HG03342 (cell line): ENCODE measurements around the gene KCND2.
"Not testable (repeated sequence)": the region's sequence is repeated elsewhere in the genome, so short reads cannot be mapped to it uniquely, and the experiment has no call there.

Experiments
- ATAC-seq: cut with Tn5 transposase; IDR thresholded peaks from one replicate; pipeline ENCODE4 v1.9.1; 2021; ENCODE audit warnings: mild to moderate bottlenecking, moderate library complexity; ENCODE audit not compliant: unreplicated experiment

Gene KCND2

GRCh38 chr7:120733835-120734234 lies 460.9 kb downstream of the KCND2 start:
- ATAC-seq, result no peak

- ATAC-seq, result no peak
Measured at GRCh38 chr7:120735791-120736190, 462.8 kb downstream of the KCND2 start.

DNA sequence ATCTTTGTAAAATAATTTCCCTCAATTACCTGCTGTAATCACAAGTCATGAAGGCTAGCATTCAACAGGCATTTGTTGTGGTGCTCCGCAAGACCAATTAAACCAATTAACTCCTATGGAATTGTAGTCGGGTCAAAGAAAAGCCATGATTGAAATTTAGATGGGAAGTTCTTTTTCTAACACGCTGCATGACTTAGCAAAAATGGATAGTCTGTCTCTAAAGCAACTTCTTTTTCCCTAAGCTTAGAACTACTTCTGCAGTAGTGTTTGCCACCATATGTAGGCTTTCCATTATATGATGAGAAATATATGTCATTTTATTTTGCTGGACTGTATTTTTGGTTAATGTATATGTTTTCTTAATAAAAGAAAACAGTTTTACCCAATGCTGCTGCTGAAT lies 465.8 kb downstream of the KCND2 start:
- ATAC-seq, result no peak

- no peak for ATAC-seq
Measured at GRCh38 chr7:120740348-120740747, 467.4 kb downstream of the KCND2 start.

DNA sequence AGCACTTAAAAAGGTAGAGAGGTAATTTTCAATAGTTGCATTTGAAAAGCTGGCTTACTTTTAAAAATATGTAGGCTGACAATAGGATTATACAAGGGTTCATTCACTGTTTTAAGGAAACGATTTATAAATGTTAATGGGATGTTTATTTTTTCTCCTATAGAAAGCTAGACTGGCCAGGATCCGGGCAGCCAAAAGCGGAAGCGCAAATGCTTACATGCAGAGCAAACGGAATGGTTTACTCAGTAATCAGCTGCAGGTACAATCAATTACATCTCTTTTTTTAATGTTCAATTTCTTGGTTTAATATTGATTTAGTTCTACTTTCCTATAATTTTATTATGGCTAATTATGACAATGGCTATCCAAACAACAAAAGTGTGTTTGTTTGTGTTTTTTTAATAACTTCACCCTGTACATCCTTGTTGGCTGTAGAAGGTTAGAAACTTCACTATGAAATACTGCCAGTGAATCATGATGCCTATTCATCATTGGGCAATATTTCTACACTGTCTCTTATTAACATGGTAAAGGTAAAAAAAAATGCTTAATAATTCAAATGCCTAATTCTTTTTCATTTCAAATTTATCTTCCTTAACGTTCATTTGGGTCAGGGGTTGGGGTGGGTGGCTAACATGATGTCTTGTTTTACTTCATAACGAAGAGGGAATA lies 468.5 kb downstream of the KCND2 start:
- ATAC-seq, result no peak

DNA sequence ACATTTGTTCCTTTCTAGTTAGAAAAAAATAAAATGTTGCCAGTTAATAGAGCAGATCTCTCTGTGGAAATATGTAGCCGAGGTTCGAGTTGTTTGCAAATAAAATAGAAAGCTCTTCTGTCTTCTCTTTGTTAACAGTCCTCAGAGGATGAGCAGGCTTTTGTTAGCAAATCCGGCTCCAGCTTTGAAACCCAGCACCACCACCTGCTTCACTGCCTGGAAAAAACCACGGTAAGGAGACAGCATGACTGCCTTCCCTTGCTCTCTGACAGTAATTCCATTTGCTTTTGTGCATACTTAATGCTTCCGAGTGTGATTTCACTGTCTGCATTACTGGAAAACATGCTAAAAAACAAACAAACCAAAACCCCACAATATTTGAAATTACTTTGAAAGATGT lies 469.4 kb downstream of the KCND2 start:
- no peak for ATAC-seq

DNA sequence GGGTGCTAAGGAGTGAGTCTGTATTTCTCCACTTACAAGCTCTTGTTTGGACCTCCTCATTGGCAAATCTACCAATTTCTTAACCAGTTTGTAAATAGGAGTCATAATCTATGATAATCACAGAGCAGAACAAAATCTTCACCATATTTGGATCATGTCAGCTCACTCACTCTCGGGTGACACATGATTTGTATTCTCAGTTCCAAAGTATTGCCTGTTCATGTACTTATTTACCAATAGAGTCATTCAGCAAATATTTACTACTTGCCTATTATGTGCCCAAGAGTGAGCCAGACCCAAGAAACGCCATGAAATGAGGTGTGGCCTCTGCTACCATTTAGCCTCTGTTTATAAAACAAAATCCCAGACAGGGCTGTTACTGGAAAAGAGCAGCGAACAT lies 470.2 kb downstream of the KCND2 start:
- no peak for ATAC-seq

- ATAC-seq, result peak; percentile 75
Measured at GRCh38 chr7:120760050-120760449, 487.1 kb downstream of the KCND2 start.

DNA sequence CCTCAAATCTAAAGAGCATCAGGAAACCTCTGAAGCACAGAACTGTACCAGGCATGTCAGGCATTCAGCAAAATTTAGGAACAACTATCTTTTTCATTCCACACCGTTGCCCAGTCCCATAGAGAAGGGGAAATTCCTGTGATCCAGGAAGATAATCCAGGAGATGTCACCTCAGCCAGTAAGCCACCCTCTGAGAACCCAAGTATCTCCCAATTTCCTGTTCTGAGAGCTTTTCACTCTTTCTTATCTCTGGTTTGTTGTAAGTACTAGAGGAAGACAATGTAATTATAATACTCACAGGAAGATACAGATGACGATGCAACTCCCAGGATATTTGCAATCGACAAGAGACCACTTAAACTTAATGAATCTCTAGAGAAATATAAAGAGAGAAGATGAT lies 487.9 kb downstream of the KCND2 start:
- ATAC-seq, result no peak

DNA sequence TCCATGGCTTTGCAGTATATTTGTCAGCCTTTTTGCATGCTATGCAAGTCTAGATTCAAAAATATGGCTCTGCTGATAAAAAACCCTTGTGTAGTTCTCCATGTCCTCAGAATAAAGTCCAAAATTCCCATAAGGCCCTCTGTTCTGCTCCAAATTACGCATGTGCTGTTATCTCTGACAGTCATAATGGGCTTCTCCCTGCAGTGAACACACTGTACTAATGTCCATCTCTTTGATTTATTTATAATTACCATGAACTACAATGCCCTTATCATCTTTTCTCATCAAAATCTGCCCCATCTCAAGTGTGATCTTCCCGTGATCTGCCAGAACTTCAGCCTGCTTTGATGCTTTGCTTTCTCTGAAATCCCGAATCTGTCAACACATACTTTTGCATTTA lies 497.2 kb downstream of the KCND2 start:
- no peak for ATAC-seq

GRCh38 chr7:120774481-120774880 lies 501.5 kb downstream of the KCND2 start:
- no peak for ATAC-seq

- ATAC-seq, result no peak
Measured at GRCh38 chr7:120775755-120776154, 502.8 kb downstream of the KCND2 start.

- not testable (repeated sequence) for ATAC-seq
Measured at GRCh38 chr7:120779078-120779477, 506.1 kb downstream of the KCND2 start.

DNA sequence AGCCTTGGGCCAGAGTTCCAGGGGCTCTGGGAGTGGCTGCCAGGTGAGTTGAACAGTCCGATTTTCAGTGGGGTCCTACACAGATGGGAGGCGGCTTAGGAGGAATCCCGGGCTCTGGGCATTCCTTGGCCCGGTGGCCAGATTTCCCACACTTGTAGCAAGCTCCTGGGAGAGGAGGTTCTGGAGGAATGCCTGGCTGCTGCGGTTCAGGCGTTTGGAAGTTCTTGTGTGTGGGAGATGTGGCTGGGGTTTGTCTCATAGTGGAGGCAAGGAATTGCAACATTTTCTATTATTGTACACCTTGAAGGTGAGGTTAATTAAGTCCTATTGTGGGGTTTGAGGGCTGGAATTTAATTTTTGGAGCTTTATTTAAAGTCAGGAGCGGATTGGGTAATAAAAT lies 507.5 kb downstream of the KCND2 start:
- ATAC-seq, result not testable (repeated sequence)

GRCh38 chr7:120780938-120781337 lies 508.0 kb downstream of the KCND2 start:
- ATAC-seq, result no peak

- ATAC-seq, result not testable (repeated sequence)
Measured at GRCh38 chr7:120781924-120782323, 508.9 kb downstream of the KCND2 start.

DNA sequence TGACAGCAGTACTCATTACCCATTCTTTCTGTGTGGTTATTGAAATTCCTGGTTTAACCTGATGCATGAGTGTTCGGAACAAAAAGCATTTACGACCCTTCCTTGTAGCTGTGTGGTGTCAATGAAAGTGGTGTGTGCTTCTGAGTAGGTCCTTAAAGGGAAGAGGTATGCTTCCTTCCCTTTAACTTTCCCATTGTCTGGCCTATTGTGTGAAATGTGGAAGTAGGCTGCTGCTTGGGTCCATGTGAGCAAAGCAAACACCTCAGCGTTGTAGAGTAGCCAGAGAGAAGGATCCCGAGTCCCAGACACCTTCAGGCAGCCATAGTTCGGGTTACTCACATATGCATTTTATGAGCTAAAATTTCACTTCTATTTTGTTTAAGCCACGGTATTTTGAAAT lies 510.3 kb downstream of the KCND2 start:
- ATAC-seq, result no peak

DNA sequence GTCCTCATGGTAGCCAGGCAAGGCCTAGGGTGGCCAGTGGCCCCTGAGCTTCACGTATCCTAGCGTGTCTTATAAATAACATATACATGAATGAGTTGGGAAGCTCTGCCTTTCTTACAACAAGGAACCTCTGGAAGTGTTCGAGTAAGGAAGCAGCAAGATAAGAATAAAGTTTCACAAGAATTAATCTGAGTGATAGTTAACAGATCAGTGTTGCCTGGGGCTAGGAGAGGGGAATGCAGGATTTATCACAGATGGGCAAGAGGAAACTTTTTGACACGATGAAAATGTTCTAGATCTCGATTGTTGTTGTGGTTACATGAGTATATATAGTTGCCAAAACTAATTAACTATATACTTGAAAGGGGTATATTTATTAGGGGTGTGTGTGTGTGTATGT lies 510.7 kb downstream of the KCND2 start:
- ATAC-seq, result no peak

- ATAC-seq, result no peak
Measured at GRCh38 chr7:120785095-120785494, 512.1 kb downstream of the KCND2 start.

GRCh38 chr7:120792091-120792860 lies 519.3 kb downstream of the KCND2 start:
- ATAC-seq, result peak; percentile 94

- ATAC-seq, result no peak
Measured at GRCh38 chr7:120792861-120793130, 519.8 kb downstream of the KCND2 start.

DNA sequence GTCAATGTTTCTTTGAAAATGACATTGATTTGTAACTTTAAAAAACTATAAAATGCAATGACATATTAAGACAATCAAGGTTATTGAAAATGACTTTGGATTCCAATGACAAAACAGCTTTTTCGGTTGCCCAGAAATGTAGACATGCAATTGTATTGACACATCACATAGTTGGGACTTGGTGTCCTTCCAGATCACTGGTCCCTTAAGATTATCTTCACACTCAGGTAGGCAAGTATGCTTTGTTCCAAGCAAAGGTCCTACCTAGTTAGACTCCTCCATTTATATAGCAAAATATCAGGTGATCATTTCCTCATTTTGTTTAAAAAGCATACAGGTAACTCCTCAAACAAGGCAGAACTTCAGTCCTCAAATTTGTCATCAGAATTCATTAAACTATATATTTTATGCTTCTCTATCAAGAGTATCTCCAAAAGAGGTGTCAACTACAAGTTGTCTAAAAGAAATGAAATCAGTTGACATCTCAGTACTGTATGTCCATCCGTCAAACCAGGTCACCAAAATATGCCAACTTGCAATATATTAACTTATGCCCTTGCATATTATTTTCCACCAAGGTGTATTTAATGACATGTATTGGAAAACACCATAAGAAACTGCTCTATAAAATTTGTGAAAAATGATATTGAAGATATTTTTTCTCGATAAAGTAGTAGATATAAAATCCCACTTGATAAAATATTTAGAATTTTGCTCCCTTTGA lies 520.4 kb downstream of the KCND2 start:
- no peak for ATAC-seq
